A673 (cell line): ENCODE results near the gene ADAMTSL1. TPM values are rescaled to one million over a fixed set of nuclear protein-coding genes. Genes with fewer than 3 reads are reported as not detected.

ENCODE experiments used
- BruUV-seq: library from RNA; stranded (reverse); fragments of 400-500 nt; replicated peaks from 2 replicates; lab custom pipeline; 2021; lab: Mats Ljungman, UMichigan
- CTCF ChIA-PET: fragments of 300-600 bp; sonication (Branson Sonifier 250); formaldehyde crosslinking; loops from one replicate; lab custom pipeline; 2022; ENCODE audit warnings: antibody characterized with exemption; lab: Charles Lee
- POLR2A ChIA-PET: fragments of 300-600 bp; sonication (Branson Sonifier 250); formaldehyde crosslinking; loops from one replicate; lab custom pipeline; 2022; ENCODE audit warnings: antibody characterized with exemption; ENCODE audit not compliant: low non-redundant PET; lab: Charles Lee
- DNase-seq: peaks from one replicate; pipeline ENCODE4 v3.0.0-alpha.2; 2015; ENCODE audit warnings: low spot score
- H3K27ac ChIP-seq: fragments of 200-600 bp; sonication (generic); 2 replicates; pipeline ENCODE4 v1.5.1; 2016; ENCODE audit warnings: mixed run types, low read depth, mild to moderate bottlenecking, mixed read lengths, antibody characterized with exemption, low read length; ENCODE audit not compliant: poor library complexity, severe bottlenecking
- H3K27me3 ChIP-seq: fragments of 200-600 bp; sonication (generic); replicated peaks from 2 replicates; pipeline ENCODE4 v1.6.1; 2017; ENCODE audit warnings: mixed run types, low read depth, mild to moderate bottlenecking, mixed read lengths, antibody characterized with exemption, low read length; ENCODE audit not compliant: insufficient read depth, poor library complexity
- H3K36me3 ChIP-seq: fragments of 200-600 bp; sonication (generic); 2 replicates; pipeline ENCODE4 v1.6.1; 2016; ENCODE audit warnings: mixed run types, mild to moderate bottlenecking, mixed read lengths, antibody characterized with exemption, low read length; ENCODE audit not compliant: insufficient read depth, poor library complexity, severe bottlenecking
- H3K4me1 ChIP-seq: fragments of 200-600 bp; sonication (generic); 2 replicates; pipeline ENCODE4 v1.6.1; 2017; ENCODE audit warnings: mixed run types, mild to moderate bottlenecking, mixed read lengths, antibody characterized with exemption, low read length; ENCODE audit not compliant: insufficient read depth, poor library complexity, severe bottlenecking
- H3K4me3 ChIP-seq: fragments of 200-600 bp; sonication (generic); 2 replicates; pipeline ENCODE4 v1.5.1; 2016; ENCODE audit warnings: low read depth, mixed run types, mild to moderate bottlenecking, mixed read lengths, low read length; ENCODE audit not compliant: poor library complexity, severe bottlenecking
- H3K9me3 ChIP-seq: fragments of 200-600 bp; sonication (generic); 2 replicates; pipeline ENCODE4 v1.6.1; 2016; ENCODE audit warnings: mixed run types, low read depth, mild to moderate bottlenecking, mixed read lengths, antibody characterized with exemption, low read length; ENCODE audit not compliant: poor library complexity, severe bottlenecking
- CTCF ChIP-seq: fragments of 300-800, 200-600 bp; sonication (generic); conservative IDR thresholded peaks from 2 replicates; pipeline ENCODE4 v1.5.1; 2017; ENCODE audit warnings: low read depth, mild to moderate bottlenecking, antibody characterized with exemption, low read length, moderate library complexity, mixed read lengths
- EZH2 ChIP-seq: fragments of 200-600 bp; sonication (generic); IDR thresholded peaks from 2 replicates; pipeline ENCODE4 v1.6.1; 2017; ENCODE audit warnings: borderline replicate concordance, low read depth, mild to moderate bottlenecking, mixed read lengths, antibody characterized with exemption, low read length; ENCODE audit not compliant: poor library complexity, severe bottlenecking
- intact Hi-C: fragments of 100-400 bp; cut with micrococcal nuclease; formaldehyde crosslinking; loops from one replicate; pipeline ENCODE4 v1.10.0; 2022; ENCODE audit not compliant: unreplicated experiment
- total RNA-seq: library from RNA; stranded (reverse); gene quantifications from 2 replicates; pipeline ENCODE4 v1.2.3, GENCODE V29; 2021

Gene ADAMTSL1
- total RNA-seq, 1 experiment from 2014 or later: not detected

DNA sequence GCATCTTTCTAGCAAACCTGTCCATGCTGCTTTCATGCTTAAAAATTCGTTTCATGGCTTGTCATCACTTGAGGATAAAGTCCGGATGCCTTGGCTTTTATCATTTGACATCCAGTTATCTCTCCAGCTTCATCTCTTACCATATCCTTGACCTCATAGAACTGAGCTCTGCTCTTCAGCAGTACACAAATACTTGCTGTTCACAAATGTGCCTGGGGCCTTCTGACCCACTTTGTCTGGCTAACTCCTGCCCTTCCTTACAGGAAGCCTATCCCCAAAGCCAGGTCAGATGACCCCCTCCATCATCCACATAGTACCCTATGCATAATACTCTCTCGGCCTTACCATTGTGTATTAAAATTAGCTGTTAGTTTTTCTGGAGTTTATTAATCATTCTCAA lies 310.0 kb downstream of the ADAMTSL1 start:
- ChIA-PET CTCF (no interaction called here), POLR2A (no interaction called here)
- BruUV-seq: no TSS peak
- no peaks in the 10 kb centered on the region for H3K27me3 ChIP-seq
- no peaks in the 10 kb centered on the region for H3K9me3 ChIP-seq
- TF ChIP-seq CTCF (no peak), EZH2 (no peak)
- no peaks in the 10 kb centered on the region for H3K4me1 ChIP-seq
- no peaks in the 10 kb centered on the region for H3K36me3 ChIP-seq
- no peak overlapping the region for H3K27ac ChIP-seq
- intact Hi-C loops: no loop called here
- no peak overlapping the region for H3K4me3 ChIP-seq
- DNase-seq: no peak

GRCh38 chr9:18785604-18786003 lies 311.7 kb downstream of the ADAMTSL1 start:
- ChIA-PET CTCF (no interaction called here), POLR2A (no interaction called here)
- H3K4me3 ChIP-seq: no peak overlapping the region
- no TSS peak for BruUV-seq
- H3K27me3 ChIP-seq: no peaks in the 10 kb centered on the region
- H3K36me3 ChIP-seq: no peaks in the 10 kb centered on the region
- H3K4me1 ChIP-seq: no peaks in the 10 kb centered on the region
- intact Hi-C loops: no loop called here
- no peaks in the 10 kb centered on the region for H3K9me3 ChIP-seq
- no peak for DNase-seq
- TF ChIP-seq CTCF (no peak), EZH2 (no peak)
- H3K27ac ChIP-seq: no peak overlapping the region

GRCh38 chr9:18786196-18786595 lies 312.2 kb downstream of the ADAMTSL1 start:
- H3K4me3 ChIP-seq: no peak overlapping the region
- ChIA-PET POLR2A (no interaction called here), CTCF (no interaction called here)
- no peaks in the 10 kb centered on the region for H3K9me3 ChIP-seq
- intact Hi-C loops: no loop called here
- no peak for DNase-seq
- H3K27me3 ChIP-seq: no peaks in the 10 kb centered on the region
- TF ChIP-seq EZH2 (no peak), CTCF (no peak)
- no peaks in the 10 kb centered on the region for H3K36me3 ChIP-seq
- no TSS peak for BruUV-seq
- H3K4me1 ChIP-seq: no peaks in the 10 kb centered on the region
- no peak overlapping the region for H3K27ac ChIP-seq
